Tibial artery (tissue), 4 donors: ENCODE data around the gene RFNG.

Source experiments
- DNase-seq, 2 donors: peaks; one replicate each; pipeline ENCODE4 v3.0.0-alpha.2; 2019
- H3K27ac ChIP-seq, 2 donors: fragments of 200-600 bp; sonication (generic) in 1 of 2; 1 replicate in 1 of 2; 2 replicates in 1 of 2; pipeline ENCODE4 v1.5.1; 2018 to 2019; ENCODE audit warnings: mild to moderate bottlenecking in 1 of 2
- H3K27me3 ChIP-seq, 2 donors: fragments of 200-600 bp; sonication (generic) in 1 of 2; one replicate each; pipeline versions ENCODE4 v1.5.1 to v1.6.0; 2016 to 2019
- H3K36me3 ChIP-seq, 3 donors: fragments of 200-600 bp; sonication (generic) in 2 of 3; one replicate each; pipeline ENCODE4 v1.5.1; 2016 to 2019; ENCODE audit warnings: mild to moderate bottlenecking in 2 of 3
- H3K4me1 ChIP-seq, 4 donors: fragments of 200-600 bp; sonication (generic) in 2 of 4; 1 replicate in 3 of 4; 2 replicates in 1 of 4; pipeline ENCODE4 v1.5.1; 2016 to 2019
- H3K4me3 ChIP-seq, 2 donors: fragments of 200-600 bp; sonication (generic) in 1 of 2; 1 replicate in 1 of 2; 2 replicates in 1 of 2; pipeline ENCODE4 v1.5.1; 2018 to 2019; ENCODE audit warnings: mild to moderate bottlenecking in 2 of 2
- H3K9me3 ChIP-seq, 3 donors: fragments of 200-600 bp; sonication (generic) in 1 of 3; one replicate each; pipeline ENCODE4 v1.5.1; 2016 to 2019
- CTCF ChIP-seq, 2 experiments: fragments of 200-600 bp in 1 of 2; fragments of 450-650 bp in 1 of 2; IDR thresholded peaks; one replicate each; pipeline ENCODE4 v1.5.1; 2017 to 2019; ENCODE audit warnings: antibody characterized with exemption in 2 of 2, mild to moderate bottlenecking in 1 of 2, moderate library complexity in 1 of 2
- intact Hi-C: fragments of 100-400 bp; cut with DNase I; formaldehyde crosslinking; loops from one replicate; pipeline ENCODE4 v1.15.0; 2023; ENCODE audit warnings: low total_unique reads

Gene RFNG

GRCh38 chr17:81999976-82000802 is 51.4 kb downstream of the RFNG start:
- Histone ChIP-seq H3K27ac (no peak overlapping the region), H3K9me3 (no peaks in the 10 kb centered on the region), H3K4me3 (no peak overlapping the region), H3K4me1 (peaks cover 6 to 29% (median 23%) of the 10 kb centered on the region in 4 donors), H3K27me3 (no peaks in the 10 kb centered on the region), H3K36me3 (peaks cover 0 to 23% (median 7%) of the 10 kb centered on the region in 3 donors)
- TF ChIP-seq CTCF (IDR thresholded peaks at IDR 0.05): no peak
- intact Hi-C loops: no loop called here
- no peak for DNase-seq

- no peak for TF ChIP-seq CTCF (IDR thresholded peaks at IDR 0.05)
- H3K9me3 ChIP-seq: no peaks in the 10 kb centered on the region
- H3K4me3 ChIP-seq: no peak overlapping the region
- H3K36me3 ChIP-seq: peaks cover 0 to 29% (median 7%) of the 10 kb centered on the region in 3 donors
- H3K27me3 ChIP-seq: no peaks in the 10 kb centered on the region
- intact Hi-C loops: no loop called here
- DNase-seq: no peak
- H3K27ac ChIP-seq: no peak overlapping the region
- H3K4me1 ChIP-seq: peaks cover 6 to 23% (median 18%) of the 10 kb centered on the region in 4 donors
Measured at GRCh38 chr17:81999587-81999975, 52.0 kb downstream of the RFNG start.

- DNase-seq: no peak
- intact Hi-C loops: no loop called here
- Histone ChIP-seq H3K36me3 (peaks cover 0 to 30% (median 7%) of the 10 kb centered on the region in 3 donors), H3K9me3 (no peaks in the 10 kb centered on the region), H3K4me1 (peaks cover 6 to 16% (median 11%) of the 10 kb centered on the region in 4 donors), H3K4me3 (no peak overlapping the region), H3K27me3 (no peaks in the 10 kb centered on the region), H3K27ac (no peak overlapping the region)
- TF ChIP-seq CTCF (IDR thresholded peaks at IDR 0.05): no peak
Measured at GRCh38 chr17:81998691-81999438, 52.7 kb downstream of the RFNG start.

- H3K4me1 ChIP-seq: peaks cover 0 to 10% (median 5%) of the 10 kb centered on the region in 4 donors
- intact Hi-C loops: no loop called here
Measured at GRCh38 chr17:81998212-81998611, 53.4 kb downstream of the RFNG start.

More at GRCh38 chr17:81998212-81998611, 53.4 kb downstream of the RFNG start:
- Histone ChIP-seq H3K36me3 (peaks cover 0 to 30% (median 7%) of the 10 kb centered on the region in 3 donors), H3K27me3 (no peaks in the 10 kb centered on the region), H3K9me3 (no peaks in the 10 kb centered on the region), H3K4me3 (no peak overlapping the region), H3K27ac (no peak overlapping the region)
- DNase-seq: no peak
- no peak for TF ChIP-seq CTCF (IDR thresholded peaks at IDR 0.05)
